BLaER1 (cell line): Measurements from ENCODE around the gene DYSF.

ENCODE experiments used
- H3K27ac ChIP-seq: shearing (Covaris generic); formaldehyde crosslinking; 2 replicates; pipeline ENCODE4 v1.8.1; 2022
- H3K27me3 ChIP-seq: shearing (Covaris generic); formaldehyde crosslinking; 2 replicates; pipeline ENCODE4 v1.8.1; 2022
- H3K36me3 ChIP-seq: shearing (Covaris generic); formaldehyde crosslinking; 2 replicates; pipeline ENCODE4 v1.8.1; 2022
- H3K4me1 ChIP-seq: shearing (Covaris generic); formaldehyde crosslinking; 2 replicates; pipeline ENCODE4 v1.8.1; 2022
- H3K4me2 ChIP-seq: shearing (Covaris generic); formaldehyde crosslinking; 2 replicates; pipeline ENCODE4 v1.8.1; 2022
- H3K4me3 ChIP-seq: shearing (Covaris generic); formaldehyde crosslinking; 2 replicates; pipeline ENCODE4 v1.8.1; 2022
- H3K9ac ChIP-seq: shearing (Covaris generic); formaldehyde crosslinking; 2 replicates; pipeline ENCODE4 v1.8.1; 2022
- H3K9me3 ChIP-seq: shearing (Covaris generic); formaldehyde crosslinking; 2 replicates; pipeline ENCODE4 v1.8.1; 2022
- H4K20me1 ChIP-seq: shearing (Covaris generic); formaldehyde crosslinking; 2 replicates; pipeline ENCODE4 v1.8.1; 2022
- Cebpa-rat ChIP-seq: shearing (Covaris generic); IDR thresholded peaks from 2 replicates; pipeline ENCODE4 v1.8.1; 2022

DYSF gene

DNA sequence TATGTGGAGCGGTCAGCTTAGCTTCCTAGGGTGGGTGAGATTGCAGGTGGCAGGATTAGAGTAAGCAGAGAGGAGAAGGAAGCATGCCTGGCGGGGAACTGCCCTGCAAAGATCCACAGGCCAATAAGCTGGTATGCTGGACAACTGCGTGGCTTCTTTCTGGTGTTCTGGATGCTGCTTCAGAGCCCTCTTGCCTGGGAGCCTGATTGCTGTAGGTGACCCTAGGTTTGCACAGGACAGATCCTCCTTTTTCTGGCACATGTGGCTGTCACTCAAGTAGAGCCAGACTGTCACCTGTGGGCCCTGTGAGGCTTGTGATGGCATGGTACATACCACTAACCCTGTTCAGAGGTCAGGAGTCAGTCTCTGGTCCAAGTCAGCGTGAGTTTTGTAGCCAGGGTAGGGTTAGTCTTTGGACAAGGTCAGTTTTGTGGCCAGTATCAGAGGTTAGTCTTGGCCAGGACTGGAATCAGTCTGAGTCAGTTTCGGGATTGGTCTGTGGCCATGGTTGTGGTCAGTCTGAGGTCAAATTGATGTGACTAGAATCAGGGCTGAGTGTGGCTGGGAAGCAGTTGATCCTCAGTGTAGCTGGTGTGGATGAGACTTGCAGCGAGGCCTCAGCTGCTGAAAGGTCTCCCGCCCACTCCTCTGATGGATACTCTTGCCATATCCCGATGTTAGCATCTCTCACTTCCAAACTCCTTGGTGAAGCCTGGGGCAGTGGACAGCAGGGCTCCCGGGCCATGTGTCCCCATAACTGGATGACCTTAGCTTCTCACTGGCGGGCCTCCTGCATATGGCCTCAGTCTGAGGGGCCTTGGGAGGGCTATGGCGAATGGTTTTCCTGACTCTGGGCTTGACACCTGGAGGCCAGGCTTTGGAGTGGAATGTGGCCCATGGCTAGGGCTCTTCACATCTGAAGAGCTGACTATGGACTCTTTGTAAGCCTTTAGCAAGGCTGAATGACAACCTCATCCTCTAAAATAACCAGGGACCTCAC, 260.5 kb downstream of the DYSF start:
- Histone ChIP-seq H3K36me3 (no peaks in the 10 kb centered on the region), H3K4me3 (no peak overlapping the region), H3K27ac (no peak overlapping the region), H3K4me1 (peaks cover 61% of the 10 kb centered on the region), H3K9ac (no peak overlapping the region), H3K27me3 (no peaks in the 10 kb centered on the region), H4K20me1 (no peaks in the 10 kb centered on the region), H3K4me2 (peak overlapping the region; percentile 94), H3K9me3 (no peaks in the 10 kb centered on the region)
- no peak for TF ChIP-seq Cebpa-rat

DNA sequence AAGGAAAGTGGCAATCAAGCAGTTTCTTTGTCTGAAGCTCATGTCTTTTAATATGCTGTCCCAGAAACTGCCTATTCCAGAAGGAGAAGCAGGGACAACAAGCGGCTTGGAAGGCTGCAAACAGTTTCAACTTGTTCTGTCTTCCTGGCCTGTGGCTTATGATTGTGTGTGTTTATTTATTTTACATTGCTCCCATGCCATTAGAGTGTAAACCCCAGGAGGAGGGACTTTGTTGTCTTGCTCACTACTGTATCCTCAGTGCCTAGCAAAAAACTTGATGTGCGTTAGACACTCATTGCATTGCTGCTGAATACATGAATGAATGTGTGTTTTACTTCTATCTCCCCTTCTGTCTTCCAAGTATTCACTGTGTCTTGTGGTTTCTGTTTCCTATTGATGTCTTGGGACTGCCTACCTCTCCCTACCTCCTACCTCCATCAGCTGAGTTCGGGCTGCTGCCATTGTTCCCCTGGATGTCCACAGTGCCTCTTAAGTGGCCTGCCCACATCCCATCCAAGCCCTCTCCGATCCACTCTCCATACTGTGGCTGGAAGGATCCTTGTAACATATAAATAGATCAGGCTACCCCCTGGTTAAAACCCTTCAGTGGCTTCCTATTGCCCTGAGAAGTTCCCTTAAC, 261.4 kb downstream of the DYSF start:
- peaks cover 70% of the 10 kb centered on the region for H3K4me1 ChIP-seq
- H3K4me2 ChIP-seq, result peak overlapping the region; percentile 94
- H3K9ac ChIP-seq, result no peak overlapping the region
- H3K4me3 ChIP-seq, result no peak overlapping the region
- H3K27me3 ChIP-seq, result no peaks in the 10 kb centered on the region
- H4K20me1 ChIP-seq, result no peaks in the 10 kb centered on the region
- no peaks in the 10 kb centered on the region for H3K9me3 ChIP-seq
- TF ChIP-seq Cebpa-rat, result no peak
- H3K27ac ChIP-seq, result peak overlapping the region; percentile 61; the same call in 1 of the 2 replicates
- no peaks in the 10 kb centered on the region for H3K36me3 ChIP-seq

DNA sequence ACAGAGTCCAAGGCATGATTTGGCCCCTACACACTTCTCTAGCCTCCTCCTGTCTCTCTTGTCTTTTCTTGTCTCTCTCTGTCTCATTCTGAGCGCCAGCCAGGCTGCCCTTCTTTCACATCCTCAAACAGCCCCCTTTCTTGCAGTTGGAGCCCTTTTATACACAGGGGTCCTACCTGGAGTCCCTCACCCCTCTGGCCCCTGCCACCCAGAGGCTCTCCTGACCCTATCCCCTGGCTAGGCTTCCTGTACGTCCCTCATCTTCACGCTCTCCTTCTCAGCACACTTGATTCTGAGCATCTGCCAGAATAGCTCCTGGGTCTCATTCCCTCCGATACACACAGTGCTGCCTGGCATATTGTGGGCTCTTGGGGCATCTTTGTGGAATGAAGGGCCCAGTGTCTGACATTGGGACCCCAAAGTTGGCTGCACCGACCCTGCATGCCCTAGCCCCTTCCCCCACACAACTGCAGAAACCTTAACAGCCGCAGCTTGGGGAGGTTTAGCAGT, 261.9 kb downstream of the DYSF start:
- Histone ChIP-seq H3K4me1 (peaks cover 71% of the 10 kb centered on the region), H3K4me2 (peak overlapping the region; percentile 94), H3K27ac (peak overlapping the region; percentile 61; the same call in 1 of the 2 replicates), H3K36me3 (no peaks in the 10 kb centered on the region), H3K9ac (no peak overlapping the region; the same call in 1 of the 2 replicates), H3K27me3 (no peaks in the 10 kb centered on the region), H4K20me1 (no peaks in the 10 kb centered on the region), H3K4me3 (no peak overlapping the region), H3K9me3 (no peaks in the 10 kb centered on the region)
- no peak for TF ChIP-seq Cebpa-rat

DNA sequence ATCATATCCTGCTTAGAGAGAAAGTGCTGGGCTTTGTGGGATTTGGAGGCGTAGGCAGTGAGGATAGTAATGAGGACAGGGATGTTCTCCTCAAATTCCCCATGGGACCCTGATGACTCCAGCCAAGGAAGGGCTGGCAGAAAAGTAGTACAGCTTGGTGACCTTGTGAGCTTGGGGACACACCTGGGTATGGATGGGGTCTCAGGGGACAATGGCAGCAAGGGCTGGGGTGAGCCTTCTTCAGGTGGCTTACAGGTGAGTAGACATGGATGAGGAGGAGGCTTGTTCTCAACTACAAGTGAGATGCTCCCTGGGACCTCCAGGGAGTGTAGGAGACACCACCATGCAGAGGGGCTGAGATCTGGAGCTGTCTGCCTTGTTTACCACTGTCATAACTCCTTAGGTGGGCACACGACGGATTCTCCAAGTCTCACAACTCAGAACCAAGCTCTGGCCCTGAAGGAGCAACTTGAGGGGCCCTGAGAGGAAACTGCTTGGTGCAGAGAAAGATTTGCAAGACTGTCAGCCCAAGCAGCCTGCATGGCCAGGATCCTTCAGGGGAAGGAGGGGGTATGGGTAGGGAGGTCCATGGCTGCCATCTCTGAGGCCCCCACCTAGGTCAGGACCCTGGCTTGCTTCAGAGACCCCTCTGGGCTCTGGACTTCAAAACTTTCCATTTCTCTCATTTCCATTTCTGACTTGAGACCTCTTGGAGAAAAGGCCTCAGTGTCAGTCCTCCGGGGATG, 262.8 kb downstream of the DYSF start:
- H3K36me3 ChIP-seq, result no peaks in the 10 kb centered on the region
- H3K27me3 ChIP-seq, result no peaks in the 10 kb centered on the region
- peak overlapping the region; percentile 21; the same call in 1 of the 2 replicates for H3K9ac ChIP-seq
- peaks cover 71% of the 10 kb centered on the region for H3K4me1 ChIP-seq
- peak overlapping the region; percentile 94 for H3K4me2 ChIP-seq
- TF ChIP-seq Cebpa-rat, result no peak
- H3K4me3 ChIP-seq, result peak overlapping the region; percentile 15; the same call in 1 of the 2 replicates
- peak overlapping the region; percentile 61 for H3K27ac ChIP-seq
- no peaks in the 10 kb centered on the region for H4K20me1 ChIP-seq
- H3K9me3 ChIP-seq, result no peaks in the 10 kb centered on the region

DNA sequence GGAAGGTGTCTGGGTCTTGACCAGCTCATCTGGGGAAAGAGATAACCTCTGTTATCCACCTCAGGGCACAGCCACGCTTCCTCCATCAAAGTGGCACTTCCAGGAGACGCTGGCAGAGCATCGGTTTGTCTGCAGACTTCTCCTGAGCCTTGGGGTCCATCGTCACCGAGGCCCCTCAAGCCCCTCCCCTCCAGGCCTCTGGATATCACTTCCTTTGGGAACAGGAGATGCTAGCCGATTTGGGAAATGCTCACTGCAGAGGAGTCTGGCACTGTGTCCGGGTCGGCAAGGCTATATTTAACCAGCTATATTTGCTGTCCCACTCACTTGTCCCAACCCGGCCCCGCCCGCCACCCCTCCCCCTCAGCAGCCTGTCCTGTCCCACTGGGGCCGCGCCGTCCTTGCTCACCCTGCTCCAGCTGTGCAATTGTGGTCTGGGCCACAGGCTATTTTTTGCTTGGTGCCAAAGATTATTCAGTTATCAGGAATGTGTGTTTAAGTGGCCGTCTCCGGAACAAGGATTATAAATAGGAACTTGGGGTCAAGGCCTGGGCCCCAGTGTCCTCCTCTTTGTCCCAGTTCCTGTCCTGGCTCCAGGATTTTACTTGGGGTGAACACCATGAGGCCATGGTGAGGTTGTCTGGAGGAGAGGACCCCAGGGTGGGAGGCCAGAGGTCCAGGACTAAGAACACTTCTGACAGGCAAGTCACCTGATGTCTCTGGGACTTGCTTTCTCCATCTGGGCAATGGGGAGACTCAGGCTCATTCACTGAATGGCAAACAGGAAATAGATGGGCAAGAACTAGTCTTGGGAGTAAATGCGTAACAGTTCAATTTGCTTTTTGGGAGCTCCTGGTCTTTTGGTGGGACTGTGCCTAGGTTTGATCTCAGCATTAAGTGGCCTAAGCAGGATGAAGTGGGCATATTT, 263.6 kb downstream of the DYSF start:
- Histone ChIP-seq H3K4me1 (peaks cover 71% of the 10 kb centered on the region), H3K27me3 (no peaks in the 10 kb centered on the region), H3K9ac (peak overlapping the region; percentile 56; the same call in 1 of the 2 replicates), H3K27ac (peak overlapping the region; percentile 83), H4K20me1 (no peaks in the 10 kb centered on the region), H3K36me3 (no peaks in the 10 kb centered on the region), H3K9me3 (no peaks in the 10 kb centered on the region), H3K4me2 (peak overlapping the region; percentile 94), H3K4me3 (peak overlapping the region; percentile 44; the same call in 1 of the 2 replicates)
- TF ChIP-seq Cebpa-rat, result no peak

DNA sequence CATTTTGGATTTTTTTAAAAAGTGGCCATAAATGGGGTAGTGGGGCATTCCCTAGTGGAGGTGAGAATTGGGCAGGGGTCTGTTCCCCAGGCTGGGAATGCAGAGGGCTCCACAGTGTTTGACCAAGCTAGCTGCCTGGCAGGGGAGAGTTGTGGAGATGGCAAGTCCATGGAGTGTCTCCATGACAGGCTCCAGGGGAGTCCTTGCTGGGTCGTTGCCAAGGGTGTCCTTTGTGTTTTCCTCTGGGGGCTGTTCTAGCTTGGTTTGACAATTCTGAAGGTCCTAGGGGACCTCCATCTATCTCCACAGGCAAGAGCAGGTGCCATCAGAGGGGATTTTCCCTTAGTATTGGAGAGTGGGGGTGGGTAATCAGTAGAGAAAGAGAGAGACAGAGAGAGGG, 265.3 kb downstream of the DYSF start:
- Histone ChIP-seq H3K9me3 (peaks cover 9% of the 10 kb centered on the region), H4K20me1 (no peaks in the 10 kb centered on the region), H3K27ac (peak overlapping the region; percentile 52; the same call in 1 of the 2 replicates), H3K4me2 (peak overlapping the region; percentile 94), H3K27me3 (no peaks in the 10 kb centered on the region), H3K9ac (0 out of 2 replicates have a peak overlapping the region, but pooled peaks have one; percentile 32), H3K4me3 (no peak overlapping the region), H3K36me3 (no peaks in the 10 kb centered on the region), H3K4me1 (peaks cover 62% of the 10 kb centered on the region)
- no peak for TF ChIP-seq Cebpa-rat

DNA sequence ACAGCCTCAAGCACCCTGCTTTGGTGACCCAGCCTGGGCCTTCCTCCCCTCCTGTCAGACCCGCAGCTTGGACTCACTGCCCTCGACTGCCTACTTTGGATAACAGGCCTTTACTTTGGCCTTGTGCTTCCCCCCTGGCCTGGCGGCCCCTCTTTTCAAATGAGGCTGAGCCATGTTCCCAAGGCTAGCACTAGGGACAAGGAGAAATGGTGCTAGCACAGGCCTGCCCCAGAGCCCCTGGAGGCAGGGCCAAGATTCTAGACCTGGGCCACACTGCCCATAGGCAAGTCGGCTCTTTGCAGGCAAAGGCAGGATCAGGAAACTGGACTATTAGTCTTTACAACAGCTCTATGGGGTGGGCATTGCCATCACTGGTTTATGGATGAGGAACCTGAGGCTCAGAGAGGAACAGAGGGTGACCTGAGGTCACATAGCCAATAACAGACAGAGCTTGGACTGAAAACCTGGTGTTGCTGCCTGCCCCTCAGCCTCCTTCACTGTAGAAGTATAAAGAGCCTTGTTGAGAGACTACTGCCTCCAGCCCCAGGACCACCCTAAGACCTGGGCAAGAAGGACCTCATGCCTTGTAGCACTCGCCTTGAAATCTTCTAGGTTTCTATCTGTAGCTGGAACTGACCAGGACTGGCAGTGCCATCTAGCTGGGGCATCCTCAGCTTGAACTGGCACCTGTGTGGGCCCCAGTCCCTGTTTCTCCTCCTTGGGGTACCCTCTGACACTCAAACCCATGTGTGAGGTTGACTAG, 266.3 kb downstream of the DYSF start:
- H3K4me2 ChIP-seq, result peak overlapping the region; percentile 94
- H3K9ac ChIP-seq, result no peak overlapping the region
- no peaks in the 10 kb centered on the region for H3K27me3 ChIP-seq
- no peak for TF ChIP-seq Cebpa-rat
- peaks cover 52% of the 10 kb centered on the region for H3K4me1 ChIP-seq
- H3K27ac ChIP-seq, result peak overlapping the region; percentile 52
- H3K9me3 ChIP-seq, result peaks cover 19% of the 10 kb centered on the region
- H4K20me1 ChIP-seq, result no peaks in the 10 kb centered on the region
- H3K36me3 ChIP-seq, result no peaks in the 10 kb centered on the region
- no peak overlapping the region for H3K4me3 ChIP-seq

DNA sequence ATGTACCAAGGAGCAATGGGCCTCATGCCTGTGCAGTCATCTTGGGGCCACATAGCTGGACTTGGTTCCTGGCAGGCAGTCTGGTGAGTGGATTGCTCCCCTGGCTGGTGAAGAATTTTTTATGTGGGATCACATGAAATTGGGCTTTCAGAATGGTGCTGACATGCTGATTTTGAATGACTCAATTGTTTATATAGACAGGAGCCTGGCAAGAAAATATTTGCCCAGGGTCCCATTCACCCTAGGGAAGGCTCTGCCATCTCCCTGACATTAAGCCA, 266.9 kb downstream of the DYSF start:
- no peak overlapping the region for H3K4me2 ChIP-seq
- H3K4me3 ChIP-seq, result no peak overlapping the region
- peaks cover 25% of the 10 kb centered on the region for H3K9me3 ChIP-seq
- no peak overlapping the region for H3K9ac ChIP-seq
- H3K27me3 ChIP-seq, result no peaks in the 10 kb centered on the region
- no peak for TF ChIP-seq Cebpa-rat
- H3K36me3 ChIP-seq, result no peaks in the 10 kb centered on the region
- H3K4me1 ChIP-seq, result peaks cover 47% of the 10 kb centered on the region
- no peaks in the 10 kb centered on the region for H4K20me1 ChIP-seq
- H3K27ac ChIP-seq, result no peak overlapping the region
